NOMO-1 (cell line): ENCODE results near the gene TAX1BP3.
A peak's percentile ranks its signal among the peaks of the same experiment; 100 is the strongest.

Experiments
- DNase-seq, 2 experiments: peaks; one replicate each; lab custom pipeline; 2025; ENCODE audit not compliant: unreplicated experiment in 2 of 2; lab: John Stamatoyannopoulos, UW

The TAX1BP3 gene

DNA sequence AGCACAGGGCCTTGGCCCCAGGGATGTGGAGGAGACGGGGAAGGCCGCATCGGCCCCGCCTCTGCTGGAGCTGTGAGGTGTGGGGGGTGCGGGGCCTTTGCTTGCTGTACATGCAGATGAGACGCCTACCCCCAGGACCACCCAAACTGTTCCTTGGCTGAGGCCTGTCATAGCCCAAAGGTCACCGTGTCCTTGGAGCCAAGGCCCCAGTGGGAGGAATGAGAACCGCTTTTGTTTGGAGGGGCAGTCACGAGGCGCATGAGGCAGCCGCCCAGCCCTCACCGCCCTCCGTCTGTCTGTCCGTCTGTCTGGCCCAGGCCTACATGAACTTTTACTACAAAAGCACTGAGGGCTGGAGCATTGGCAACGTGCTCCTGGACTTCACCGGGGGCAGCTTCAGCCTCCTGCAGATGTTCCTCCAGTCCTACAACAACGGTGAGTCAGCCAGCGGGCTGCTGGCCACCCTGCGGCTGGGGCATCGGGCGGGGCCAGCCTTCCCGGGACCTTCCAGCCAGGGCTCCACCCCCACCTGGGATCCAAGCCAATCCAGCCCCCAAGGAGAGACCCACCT, 8.8 kb downstream of the TAX1BP3 start:
- no peak for DNase-seq

DNA sequence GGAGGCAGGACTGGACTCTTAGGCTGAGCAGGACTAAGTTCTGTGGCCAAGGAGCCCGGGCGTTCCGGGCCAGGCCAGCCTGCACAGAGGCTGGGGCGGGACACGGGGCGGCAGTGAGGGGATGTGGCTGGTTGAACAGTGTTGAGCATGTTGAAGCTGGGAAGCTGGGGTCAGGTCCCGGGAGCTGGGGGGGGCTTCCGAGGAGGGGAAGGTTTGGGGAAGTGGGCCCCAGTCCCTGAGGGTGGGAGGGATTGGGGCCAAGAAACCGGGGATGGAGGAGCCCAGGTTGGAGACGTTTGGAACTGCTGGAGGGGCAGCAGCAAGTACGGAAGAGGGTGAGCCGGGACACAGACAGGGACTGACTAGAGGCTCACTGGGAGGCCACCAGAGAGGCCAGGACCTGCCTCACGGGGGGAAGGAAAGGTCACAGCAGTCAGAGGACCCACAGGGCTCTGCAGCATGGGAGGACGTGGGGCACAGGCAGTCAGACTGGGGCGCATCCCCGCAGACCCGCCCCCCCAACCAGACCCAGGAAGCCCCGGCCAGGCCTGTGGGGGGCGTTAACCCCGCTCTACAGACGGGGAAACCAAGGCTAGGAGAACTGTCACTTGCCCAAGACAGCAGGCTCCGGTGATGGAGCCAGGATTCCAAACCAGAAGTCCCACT, 9.5 kb downstream of the TAX1BP3 start:
- DNase-seq = no peak

DNA sequence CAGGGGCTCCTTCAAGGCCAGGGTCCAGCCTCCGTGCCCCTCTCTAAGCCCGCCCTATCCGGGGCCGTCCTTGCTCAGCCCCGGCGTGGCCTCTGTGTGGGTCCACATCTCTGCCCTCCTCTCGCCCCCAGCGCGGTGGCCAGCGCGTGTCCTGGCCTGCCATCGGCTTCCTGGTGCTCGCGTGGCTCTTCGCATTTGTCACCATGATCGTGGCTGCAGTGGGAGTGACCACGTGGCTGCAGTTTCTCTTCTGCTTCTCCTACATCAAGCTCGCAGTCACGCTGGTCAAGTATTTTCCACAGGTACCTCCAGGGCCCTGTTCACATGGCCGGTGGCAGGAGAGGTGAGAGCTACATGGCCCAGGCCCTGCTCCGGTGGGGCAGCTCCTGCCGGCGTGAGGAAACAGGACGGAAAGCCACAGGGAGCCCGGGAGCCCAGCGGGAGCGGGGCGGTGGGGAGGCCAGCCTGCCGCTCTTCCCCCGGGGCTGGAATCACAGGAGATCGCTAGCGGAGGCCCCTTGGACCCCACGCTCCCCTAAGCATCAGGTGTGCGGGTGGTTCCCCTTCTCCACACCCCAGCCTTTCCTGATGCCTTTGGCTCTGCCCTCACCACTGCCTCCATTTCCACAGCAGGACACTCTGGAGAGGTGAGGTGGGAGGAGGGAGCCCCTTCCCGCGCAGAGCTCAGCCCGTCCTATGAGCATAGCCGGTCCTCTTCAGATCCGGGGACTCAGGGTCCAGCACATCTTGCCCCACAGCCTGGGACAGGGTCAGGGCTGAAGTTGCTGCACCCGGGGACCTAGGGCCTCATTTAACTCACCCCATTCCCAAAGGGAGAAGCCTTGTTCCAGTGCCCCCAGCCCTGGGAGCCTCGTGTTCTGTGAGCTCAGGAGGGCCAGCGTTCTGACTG, 10.2 kb downstream of the TAX1BP3 start:
- peak in 1 of 2 experiments; percentile 43 for DNase-seq

DNA sequence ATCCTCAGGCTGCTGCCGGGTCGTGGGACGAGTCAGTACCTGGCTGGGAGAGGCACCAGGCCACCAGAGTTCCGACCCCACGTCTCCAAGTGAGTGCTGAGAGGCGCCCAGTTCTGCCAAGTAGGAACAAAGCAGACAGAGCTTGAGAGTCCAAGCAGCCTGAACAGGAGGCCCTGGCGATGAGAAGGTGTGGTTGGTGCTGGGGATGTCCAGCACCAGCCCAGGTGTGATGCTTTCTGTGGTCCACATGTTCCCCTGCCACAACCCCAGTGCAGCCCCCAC, 10.8 kb downstream of the TAX1BP3 start:
- DNase-seq = no peak

DNA sequence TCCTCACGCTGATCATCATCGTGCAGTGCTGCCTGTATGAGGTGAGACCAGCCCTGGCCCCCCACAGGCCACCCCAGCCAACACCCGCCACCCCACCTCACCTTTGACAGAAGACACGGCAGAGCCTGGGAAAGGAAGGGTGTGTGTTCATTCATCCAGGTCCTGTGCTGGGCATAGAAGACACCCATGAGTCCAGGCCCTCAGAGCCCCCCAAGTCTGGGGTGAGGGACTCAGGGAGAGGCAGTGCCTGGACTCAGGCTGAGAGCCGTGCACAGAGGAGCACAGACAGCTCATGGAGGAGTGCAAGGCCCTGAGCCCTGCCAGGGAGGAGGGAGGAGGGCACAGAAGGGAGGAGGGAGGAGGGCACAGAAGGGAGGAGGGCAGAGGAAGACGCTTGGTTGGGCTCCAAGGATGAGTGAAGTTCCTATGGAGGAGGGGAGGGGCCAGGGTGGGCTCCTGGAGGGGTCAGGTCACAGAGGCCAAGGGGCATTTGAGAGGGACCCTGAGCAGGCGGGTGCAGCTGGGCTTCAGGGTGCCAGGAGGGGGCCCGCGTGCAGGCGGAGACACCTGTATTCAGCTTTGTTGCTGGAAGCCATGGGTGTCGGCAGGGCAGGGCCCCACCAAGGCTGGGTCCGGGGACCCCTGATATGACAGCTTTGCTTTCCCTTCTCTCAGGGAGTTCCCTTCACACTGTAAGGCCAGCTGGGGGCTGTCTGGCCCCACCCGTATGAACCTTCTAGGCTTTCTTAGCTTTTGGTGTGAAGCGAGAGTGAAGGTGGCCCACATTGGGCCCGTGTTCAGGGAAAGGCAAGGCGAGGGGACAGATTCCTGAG, 11.4 kb downstream of the TAX1BP3 start:
- no peak for DNase-seq

DNA sequence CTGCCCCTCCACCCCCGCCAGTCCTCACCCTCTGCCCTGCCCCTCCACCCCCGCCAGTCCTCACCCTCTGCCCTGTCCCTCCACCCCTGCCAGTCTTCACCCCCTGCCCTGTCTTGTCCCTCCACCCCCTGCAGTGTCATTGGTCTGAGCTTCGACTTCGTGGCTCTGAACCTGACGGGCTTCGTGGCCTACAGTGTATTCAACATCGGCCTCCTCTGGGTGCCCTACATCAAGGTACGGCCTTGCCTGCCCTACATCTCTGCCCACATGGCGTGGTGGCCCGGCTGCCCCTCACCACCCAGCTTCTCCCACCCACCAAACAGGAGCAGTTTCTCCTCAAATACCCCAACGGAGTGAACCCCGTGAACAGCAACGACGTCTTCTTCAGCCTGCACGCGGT, 12.0 kb downstream of the TAX1BP3 start:
- no peak for DNase-seq

DNA sequence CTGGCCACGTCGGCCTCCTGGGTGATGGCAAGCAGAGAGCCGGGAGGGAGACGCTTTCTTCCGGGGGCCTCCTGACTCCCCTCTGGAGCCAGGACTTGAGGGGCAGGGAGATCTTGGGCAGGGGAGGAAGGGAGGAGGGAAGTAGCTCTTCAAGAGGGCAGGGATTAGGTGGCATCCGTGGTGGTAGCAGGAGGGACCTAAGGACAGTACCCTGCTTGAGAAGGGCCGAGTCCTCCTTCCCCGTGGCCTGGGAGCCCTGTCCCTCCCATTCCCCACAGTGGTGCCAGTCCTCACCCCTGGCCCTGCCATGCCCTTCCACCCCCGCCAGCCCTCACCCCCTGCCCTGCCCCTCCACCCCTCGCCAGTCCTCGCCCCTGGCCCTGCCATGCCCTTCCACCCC, 12.6 kb downstream of the TAX1BP3 start:
- DNase-seq = no peak

DNA sequence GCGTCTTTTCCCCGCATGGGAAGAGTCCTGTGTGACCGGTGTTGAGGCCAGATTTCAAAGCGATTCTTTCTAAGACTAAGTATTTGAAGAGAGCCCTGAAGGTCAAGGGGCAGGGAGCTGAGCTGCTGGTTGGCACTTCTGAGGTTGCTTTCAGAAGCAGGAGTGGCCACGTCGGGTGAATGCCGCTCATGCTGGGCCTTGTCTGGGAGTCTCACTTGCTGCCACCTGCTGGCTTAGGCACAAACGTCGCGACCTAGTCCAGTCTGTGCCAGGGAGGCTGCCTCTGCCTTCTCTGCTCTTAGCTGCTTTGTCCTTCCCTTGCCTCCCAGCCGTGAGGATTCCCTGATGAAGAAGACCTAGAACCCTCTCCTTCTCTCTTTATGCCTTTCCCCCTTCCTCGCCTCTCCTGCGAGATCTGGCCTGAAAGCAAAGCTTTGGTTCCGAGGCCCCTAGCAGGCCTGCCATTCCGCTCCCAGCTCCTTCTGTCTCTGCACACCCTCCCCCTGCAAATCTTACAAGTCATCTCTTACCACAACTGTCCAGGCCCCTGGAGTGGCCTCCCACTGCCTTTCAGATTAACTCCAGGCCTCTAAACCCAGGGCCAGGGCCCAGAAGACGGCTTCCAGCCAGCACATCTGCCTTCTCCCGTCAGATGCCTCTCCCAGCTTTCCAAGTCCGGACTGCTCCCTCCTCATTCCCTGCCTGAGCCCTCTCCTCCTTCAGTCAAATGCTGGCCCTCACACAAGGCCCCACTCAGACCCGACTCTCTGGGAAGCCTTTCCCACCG, 20.4 kb downstream of the TAX1BP3 start:
- DNase-seq = peak in 1 of 2 experiments; percentile 12

DNA sequence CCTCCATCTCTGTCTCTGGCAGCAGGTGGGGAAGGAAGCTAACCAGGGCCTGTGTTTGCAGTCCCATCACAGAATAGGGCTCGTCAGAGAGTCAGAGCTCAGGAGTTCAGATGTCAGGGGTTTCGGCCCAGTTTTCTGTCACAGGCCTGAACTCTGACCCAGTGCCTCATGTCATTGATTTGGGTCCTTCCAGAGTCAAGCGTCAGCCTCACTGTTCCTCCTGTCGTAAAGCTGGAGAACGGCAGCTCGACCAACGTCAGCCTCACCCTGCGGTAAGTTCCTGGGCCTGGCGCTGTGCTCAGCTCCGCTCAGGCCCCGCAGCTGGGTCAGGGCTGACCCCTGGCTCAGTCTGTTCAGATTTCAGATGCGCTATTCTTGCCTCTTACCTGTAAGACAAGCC, 21.1 kb downstream of the TAX1BP3 start:
- no peak for DNase-seq

DNA sequence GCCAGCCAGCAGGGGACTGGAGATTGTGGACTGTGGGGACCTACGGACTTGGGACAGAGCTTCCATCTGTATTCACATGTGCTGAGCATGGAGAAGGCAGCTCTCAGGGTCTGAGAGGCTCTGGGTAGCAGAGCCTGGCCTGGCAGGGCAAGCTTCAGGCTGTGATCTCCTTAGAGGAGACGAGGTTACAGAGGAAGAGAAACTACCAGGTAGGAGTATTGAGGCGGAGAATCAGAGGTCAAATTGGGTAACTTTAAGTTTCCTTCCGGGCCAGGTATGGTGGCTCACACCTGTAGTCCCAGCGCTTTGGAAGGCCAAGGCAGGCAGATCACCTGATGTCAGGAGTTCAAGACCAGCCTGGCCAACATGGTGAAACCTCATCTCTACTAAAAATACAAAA, 23.1 kb downstream of the TAX1BP3 start:
- no peak for DNase-seq

DNA sequence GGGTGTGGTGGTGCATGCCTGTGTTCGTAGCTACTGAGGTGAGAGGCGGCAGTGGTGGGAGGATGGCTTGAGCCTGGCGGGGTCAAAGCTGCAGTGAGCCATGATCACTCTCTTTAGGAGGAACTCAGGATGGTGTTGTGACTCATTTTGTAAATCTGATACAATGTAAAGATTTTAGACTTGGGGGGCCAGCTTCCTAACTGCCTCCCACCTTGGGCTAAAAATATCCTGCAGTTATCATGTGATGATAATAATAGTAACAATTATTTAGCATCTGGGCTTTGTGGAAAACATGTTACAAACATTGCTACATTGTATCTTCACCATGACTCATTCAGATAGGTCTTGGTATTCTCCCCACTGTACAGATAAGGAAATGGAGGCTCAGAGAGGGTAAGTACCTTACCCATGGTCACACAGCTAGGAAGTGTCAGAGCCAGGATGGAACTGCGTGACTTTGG, 24.5 kb downstream of the TAX1BP3 start:
- DNase-seq = no peak

DNA sequence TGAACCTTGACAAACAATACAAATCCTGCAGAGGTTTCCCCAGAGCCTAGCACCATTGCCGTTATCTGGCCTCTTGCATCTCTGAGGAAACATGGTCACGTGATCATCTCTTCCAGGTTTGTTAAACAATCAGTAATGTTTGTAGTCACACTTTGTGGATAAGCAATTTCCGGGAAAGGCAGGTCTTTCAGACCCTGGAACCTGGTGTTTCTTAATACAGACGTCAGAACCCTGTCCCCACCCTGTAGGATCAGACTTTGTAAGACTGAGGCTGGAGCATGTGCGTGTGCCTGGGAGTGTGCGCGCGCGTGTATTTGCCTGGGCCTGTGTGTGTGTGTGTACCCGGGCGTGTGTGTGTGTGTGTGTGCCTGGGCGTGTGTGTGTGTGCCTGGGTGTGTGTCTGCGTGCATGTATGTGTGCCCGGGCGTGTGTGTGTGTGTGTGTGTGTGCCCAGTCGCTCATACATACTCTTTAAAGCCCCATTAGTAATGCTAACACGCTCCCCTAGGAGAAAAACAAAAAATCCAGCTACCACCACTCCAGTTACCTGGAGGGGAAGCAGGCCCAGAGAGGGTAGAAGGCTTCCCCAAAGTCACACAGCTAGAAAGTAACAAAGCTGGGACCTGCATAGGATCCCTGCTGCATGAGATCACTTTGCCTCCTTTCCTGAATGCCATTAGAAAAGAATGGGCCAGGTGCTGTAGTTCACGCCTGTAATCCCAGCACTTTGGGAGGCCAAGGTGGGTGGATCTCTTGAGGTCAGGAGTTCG, 26.5 kb downstream of the TAX1BP3 start:
- DNase-seq = no peak

DNA sequence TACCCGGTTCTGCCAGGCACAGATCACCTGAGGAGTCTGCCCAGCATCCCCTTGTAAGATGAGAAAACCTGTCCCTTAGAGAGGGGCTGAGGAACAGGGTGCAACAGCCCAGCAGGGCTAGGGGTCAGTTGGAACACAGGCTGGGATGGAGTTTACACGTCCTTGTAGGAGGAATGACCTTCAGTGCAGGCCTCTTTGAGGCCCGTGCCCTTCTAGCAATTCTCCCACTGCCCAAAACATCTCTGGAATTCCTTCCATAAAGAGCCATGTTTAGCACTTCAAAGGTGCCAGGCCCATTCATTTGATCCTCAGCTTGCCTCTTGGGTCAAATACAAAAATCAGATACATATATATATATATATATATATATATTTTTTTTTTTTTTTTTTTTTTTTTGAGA, 27.4 kb downstream of the TAX1BP3 start:
- DNase-seq = no peak

DNA sequence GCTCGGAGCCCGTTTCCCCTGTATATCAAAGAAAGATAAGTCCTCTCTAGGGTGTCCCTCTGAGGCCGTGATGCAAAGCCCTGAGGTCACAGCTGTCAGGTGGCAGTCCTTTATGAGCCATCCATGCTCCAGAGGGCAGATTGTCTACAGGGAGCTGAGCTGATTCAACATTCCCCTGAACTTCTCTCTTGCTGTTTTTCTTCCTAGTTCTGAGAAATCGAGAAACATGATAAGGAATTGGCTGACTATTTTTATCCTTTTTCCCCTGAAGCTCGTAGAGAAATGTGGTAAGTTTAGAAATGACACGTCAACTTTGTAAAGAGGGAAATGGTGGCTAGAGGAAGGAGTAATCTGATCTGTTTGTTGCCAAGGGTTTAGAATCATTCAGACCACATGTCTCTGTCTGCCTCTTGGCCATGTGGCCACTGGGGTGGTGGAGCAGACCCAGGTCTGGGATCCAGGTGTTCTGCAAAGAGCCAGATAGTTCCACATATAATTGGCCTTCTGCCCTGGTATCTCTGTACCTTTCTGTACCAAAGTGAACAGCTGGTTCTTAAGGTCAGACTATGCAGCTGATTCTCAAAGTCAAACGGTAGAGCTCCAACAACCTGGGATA, 28.3 kb downstream of the TAX1BP3 start:
- DNase-seq = peak in 1 of 2 experiments; percentile 22

DNA sequence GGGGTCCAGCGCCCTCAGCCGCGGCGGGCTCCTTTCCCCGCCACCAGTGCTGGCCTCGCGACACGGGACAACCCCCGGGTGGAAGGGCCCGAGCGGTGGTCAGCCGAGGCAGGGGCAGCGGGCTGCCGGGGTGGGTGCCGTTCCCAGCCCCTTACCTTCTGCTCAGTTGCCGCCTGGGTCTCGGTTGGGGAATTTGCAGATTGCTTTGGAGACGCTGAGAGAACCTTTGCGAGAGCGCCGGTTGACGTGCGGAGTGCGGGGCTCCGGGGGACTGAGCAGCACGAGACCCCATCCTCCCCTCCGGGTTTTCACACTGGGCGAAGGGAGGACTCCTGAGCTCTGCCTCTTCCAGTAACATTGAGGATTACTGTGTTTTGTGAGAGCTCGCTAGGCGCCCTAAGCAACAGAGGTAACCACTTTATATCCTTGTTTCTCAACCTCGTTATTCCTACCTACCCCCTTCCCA, 31.4 kb downstream of the TAX1BP3 start:
- no peak for DNase-seq

DNA sequence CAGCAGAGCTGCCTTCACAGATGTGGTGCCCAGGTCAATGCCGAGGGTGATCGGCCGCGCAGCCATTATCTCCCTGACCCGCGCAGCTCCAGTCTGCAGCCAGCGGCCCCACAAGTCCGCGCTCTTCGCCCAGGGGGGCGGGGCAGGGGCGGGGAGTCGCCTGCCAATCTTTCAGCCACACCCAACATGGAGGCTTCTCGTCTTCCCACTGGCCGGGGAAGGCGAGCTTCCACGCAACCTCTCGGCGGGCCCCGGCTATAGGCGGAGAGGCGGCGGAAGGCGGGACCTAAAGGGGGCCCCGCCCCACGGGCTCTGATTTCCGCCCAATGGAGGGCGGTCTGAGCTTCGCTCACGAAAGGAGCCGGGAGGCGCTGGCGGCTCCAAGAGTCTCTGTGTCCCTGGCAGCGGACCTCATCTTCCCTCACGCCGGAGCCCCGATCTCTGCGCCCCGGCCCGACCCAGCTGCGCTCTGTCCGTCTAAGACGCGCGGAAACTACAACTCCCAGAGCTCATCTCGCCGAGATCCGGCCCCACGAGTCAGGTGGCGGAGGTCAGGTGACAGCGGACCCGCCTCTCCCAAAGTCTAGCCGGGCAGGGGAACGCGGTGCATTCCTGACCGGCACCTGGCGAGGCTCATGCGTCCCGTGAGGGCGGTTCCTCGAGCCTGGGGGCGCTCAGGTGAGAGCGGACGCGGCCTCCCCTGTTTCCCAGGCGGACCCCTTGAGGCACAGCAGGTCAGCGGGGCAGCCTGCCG, 32.0 kb downstream of the TAX1BP3 start, which contains the start of the genes CTNS and SHPK:
Gene CTNS, plus strand, starts transcription at position 607 of the 754 bp plus-strand sequence. CDS start 3,447 bp downstream, outside the sequence.
Gene SHPK, minus strand, starts transcription at position 97 of the 754 bp plus-strand sequence. Its CDS starts 31 bp downstream, at position 66.
- DNase-seq = peak; percentile 95 to 96

DNA sequence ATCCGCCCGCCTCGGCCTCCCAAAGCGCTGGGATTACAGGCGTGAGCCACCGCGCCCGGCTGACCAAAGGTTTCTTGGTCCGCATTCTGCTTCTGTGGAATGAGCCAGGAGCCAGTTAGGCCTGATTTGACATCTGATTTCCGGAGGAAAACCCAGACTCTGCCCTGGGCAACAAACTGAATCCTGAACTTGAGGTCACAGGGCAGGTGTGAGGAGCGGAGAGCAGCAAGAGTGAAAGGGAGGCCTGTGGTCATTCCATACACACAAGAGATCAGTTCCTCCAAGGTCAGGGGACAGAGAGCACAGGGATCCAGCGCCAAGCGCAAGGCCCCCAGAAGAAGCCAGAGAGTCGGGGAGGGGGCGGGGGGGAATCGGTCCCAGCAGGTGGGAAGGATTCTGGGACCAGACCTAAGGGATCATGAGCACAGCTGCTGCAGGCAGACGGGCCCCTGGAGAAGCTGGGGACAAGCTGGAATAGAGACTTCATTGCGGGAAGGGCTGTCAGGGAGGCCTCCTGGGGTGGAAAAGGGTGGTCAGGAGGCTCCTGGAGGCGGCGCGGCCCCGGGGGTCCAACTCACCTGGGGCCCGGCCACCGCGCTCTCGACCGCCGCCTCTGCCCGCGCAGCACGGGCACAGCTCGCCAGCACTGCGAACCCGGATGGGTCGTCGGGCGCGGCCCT, 32.8 kb downstream of the TAX1BP3 start:
- no peak for DNase-seq
